SH-SY5Y (cell line): Measurements from ENCODE around the gene FLNB.

ENCODE experiments used
- GATA2 ChIP-seq: IDR thresholded peaks from 2 replicates; pipeline ENCODE4 v1.6.1; 2011; ENCODE audit warnings: mild to moderate bottlenecking, low read depth, low read length
- GATA3 ChIP-seq: IDR thresholded peaks from 2 replicates; pipeline ENCODE4 v1.6.1; 2011; ENCODE audit warnings: low read depth, mild to moderate bottlenecking, low read length, moderate library complexity

The FLNB gene

GRCh38 chr3:58116985-58117384, 108.8 kb downstream of the FLNB start:
- TF ChIP-seq GATA2 (no peak), GATA3 (no peak)

- TF ChIP-seq GATA3: no peak
- TF ChIP-seq GATA2: no peak
Measured at GRCh38 chr3:58117561-58118181, 109.4 kb downstream of the FLNB start.

GRCh38 chr3:58119186-58119585, 111.0 kb downstream of the FLNB start:
- TF ChIP-seq GATA3 (no peak), GATA2 (no peak)

GRCh38 chr3:58120075-58120812, 112.0 kb downstream of the FLNB start:
- TF ChIP-seq GATA3: no peak
- no peak for TF ChIP-seq GATA2

GRCh38 chr3:58121183-58121582, 113.0 kb downstream of the FLNB start:
- TF ChIP-seq GATA3: no peak
- no peak for TF ChIP-seq GATA2

- TF ChIP-seq GATA2: no peak
- no peak for TF ChIP-seq GATA3
Measured at GRCh38 chr3:58122936-58123700, 114.9 kb downstream of the FLNB start.

- TF ChIP-seq GATA3: no peak
Measured at GRCh38 chr3:58124387-58124786, 116.2 kb downstream of the FLNB start.

- no peak for TF ChIP-seq GATA2
- TF ChIP-seq GATA3: no peak
Measured at GRCh38 chr3:58129041-58129770, 121.0 kb downstream of the FLNB start.

GRCh38 chr3:58130591-58130990, 122.4 kb downstream of the FLNB start:
- no peak for TF ChIP-seq GATA3
- TF ChIP-seq GATA2: no peak

GRCh38 chr3:58131101-58131825, 123.0 kb downstream of the FLNB start:
- no peak for TF ChIP-seq GATA2

- no peak for TF ChIP-seq GATA2
- no peak for TF ChIP-seq GATA3
Measured at GRCh38 chr3:58132850-58133249, 124.6 kb downstream of the FLNB start.

GRCh38 chr3:58134468-58134867, 126.2 kb downstream of the FLNB start:
- TF ChIP-seq GATA2 (no peak), GATA3 (no peak)

- no peak for TF ChIP-seq GATA3
Measured at GRCh38 chr3:58135712-58136543, 127.7 kb downstream of the FLNB start.

GRCh38 chr3:58137306-58137705, 129.1 kb downstream of the FLNB start:
- TF ChIP-seq GATA3 (no peak), GATA2 (no peak)
